ENCODE data around the gene SMARCB1.

- no peak for TF ChIP-seq CTCF (IDR thresholded peaks at IDR 0.05; ENCODE audit: low read length)
- no peak for TF ChIP-seq EZH2 (optimal IDR thresholded peaks at IDR 0.05; ENCODE audit: low read depth, low read length)
- no peak for TF ChIP-seq EZH2phosphoT487 (IDR thresholded peaks at IDR 0.05; ENCODE audit: low read length)
These were observed 47.6 kb downstream of the SMARCB1 start for GRCh38 chr22:23834406-23834792.
